Measurements from ENCODE around the gene MNAT1. TPM values are rescaled to one million over a fixed set of nuclear protein-coding genes. Genes with fewer than 3 reads are reported as not detected.

MNAT1 gene
- total and polyA plus RNA-seq, 2 experiments from 2014 or later, result 22.2 to 55.2 TPM

DNA sequence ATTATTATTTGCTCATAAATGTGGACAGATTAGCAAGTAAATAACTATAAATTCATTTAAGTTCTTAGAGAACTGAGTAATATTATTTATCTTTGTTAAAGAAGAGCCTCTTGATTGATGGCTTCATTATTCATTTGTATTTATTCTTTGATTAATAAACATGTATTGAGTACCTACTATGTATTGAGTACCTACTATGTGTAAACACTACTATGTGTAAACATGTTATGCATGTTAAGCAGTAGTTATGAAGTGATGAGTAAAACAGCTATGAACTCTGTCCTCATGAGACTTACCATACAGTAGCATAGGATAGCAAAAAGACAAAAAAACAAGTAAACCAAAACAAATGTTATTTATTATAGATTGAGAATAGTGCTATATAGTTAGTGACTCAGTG is 61.9 kb downstream of the MNAT1 start:
- no peak for DNase-seq (ENCODE audit: low read depth in 1 of 2, low spot score in 1 of 2)
- no peaks in the 10 kb centered on the region for H3K4me1 ChIP-seq (ENCODE audit: low read depth)
- no peaks in the 10 kb centered on the region for H3K27me3 ChIP-seq
- H3K27ac ChIP-seq, result no peak overlapping the region
- peaks cover 7% of the 10 kb centered on the region for H3K36me3 ChIP-seq
- H3K4me3 ChIP-seq, result no peak overlapping the region
- no peaks in the 10 kb centered on the region for H3K9me3 ChIP-seq (ENCODE audit: low read depth)
- TF ChIP-seq, protein P1, sequence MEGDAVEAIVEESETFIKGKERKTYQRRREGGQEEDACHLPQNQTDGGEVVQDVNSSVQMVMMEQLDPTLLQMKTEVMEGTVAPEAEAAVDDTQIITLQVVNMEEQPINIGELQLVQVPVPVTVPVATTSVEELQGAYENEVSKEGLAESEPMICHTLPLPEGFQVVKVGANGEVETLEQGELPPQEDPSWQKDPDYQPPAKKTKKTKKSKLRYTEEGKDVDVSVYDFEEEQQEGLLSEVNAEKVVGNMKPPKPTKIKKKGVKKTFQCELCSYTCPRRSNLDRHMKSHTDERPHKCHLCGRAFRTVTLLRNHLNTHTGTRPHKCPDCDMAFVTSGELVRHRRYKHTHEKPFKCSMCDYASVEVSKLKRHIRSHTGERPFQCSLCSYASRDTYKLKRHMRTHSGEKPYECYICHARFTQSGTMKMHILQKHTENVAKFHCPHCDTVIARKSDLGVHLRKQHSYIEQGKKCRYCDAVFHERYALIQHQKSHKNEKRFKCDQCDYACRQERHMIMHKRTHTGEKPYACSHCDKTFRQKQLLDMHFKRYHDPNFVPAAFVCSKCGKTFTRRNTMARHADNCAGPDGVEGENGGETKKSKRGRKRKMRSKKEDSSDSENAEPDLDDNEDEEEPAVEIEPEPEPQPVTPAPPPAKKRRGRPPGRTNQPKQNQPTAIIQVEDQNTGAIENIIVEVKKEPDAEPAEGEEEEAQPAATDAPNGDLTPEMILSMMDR (IDR thresholded peaks at IDR 0.05; ENCODE audit: low read depth, low read length), result no peak

DNA sequence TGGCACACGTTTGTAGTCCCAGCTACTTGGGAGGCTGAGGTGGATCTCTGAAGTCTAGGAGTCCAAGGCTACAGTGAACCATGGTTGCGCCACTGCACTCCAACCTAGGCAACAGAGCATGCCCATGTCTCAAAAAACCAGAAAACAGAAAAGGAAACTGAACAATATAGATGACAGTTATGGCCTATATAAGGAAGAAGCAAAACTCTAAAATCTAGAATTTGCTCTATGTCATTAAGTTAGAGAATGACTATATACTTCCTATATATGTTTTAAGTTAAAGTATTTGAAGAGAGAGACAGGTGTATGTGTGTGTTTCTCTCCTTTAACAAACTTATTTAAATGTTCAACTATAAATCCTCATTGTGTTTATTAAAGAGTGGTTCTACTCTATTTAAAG is 65.8 kb downstream of the MNAT1 start:
- no peak for DNase-seq (ENCODE audit: low read depth in 1 of 2, low spot score in 1 of 2)
- H3K9me3 ChIP-seq (ENCODE audit: low read depth), result no peaks in the 10 kb centered on the region
- peaks cover 7% of the 10 kb centered on the region for H3K36me3 ChIP-seq
- H3K4me3 ChIP-seq, result no peak overlapping the region
- TF ChIP-seq, protein P1 (IDR thresholded peaks at IDR 0.05; ENCODE audit: low read depth, low read length), result no peak
- no peaks in the 10 kb centered on the region for H3K4me1 ChIP-seq (ENCODE audit: low read depth)
- H3K27ac ChIP-seq, result no peak overlapping the region
- H3K27me3 ChIP-seq, result no peaks in the 10 kb centered on the region

DNA sequence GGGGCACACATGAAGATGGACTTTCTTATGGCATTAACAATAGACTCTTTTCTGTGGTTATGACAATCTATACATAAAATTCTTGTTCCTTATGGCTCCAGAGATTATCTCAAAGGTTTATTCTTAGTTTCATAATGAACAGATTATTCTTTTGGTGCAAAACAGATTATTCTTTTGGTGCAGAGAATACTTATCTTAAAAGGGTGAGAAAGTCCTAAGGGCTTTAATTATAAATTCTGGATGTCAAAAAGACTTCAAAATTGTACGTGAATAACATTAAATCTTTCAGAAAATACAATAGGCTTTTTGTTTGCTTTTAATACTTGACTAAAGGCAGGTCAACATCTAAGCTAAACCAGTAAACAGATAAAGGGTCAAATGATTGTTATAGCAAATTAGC is 69.3 kb downstream of the MNAT1 start:
- no peak overlapping the region for H3K27ac ChIP-seq
- no peaks in the 10 kb centered on the region for H3K27me3 ChIP-seq
- no peak for DNase-seq (ENCODE audit: low read depth in 1 of 2, low spot score in 1 of 2)
- no peak overlapping the region for H3K4me3 ChIP-seq
- no peaks in the 10 kb centered on the region for H3K9me3 ChIP-seq (ENCODE audit: low read depth)
- TF ChIP-seq, protein P1 (IDR thresholded peaks at IDR 0.05; ENCODE audit: low read depth, low read length), result no peak
- H3K4me1 ChIP-seq (ENCODE audit: low read depth), result no peaks in the 10 kb centered on the region
- no peaks in the 10 kb centered on the region for H3K36me3 ChIP-seq

DNA sequence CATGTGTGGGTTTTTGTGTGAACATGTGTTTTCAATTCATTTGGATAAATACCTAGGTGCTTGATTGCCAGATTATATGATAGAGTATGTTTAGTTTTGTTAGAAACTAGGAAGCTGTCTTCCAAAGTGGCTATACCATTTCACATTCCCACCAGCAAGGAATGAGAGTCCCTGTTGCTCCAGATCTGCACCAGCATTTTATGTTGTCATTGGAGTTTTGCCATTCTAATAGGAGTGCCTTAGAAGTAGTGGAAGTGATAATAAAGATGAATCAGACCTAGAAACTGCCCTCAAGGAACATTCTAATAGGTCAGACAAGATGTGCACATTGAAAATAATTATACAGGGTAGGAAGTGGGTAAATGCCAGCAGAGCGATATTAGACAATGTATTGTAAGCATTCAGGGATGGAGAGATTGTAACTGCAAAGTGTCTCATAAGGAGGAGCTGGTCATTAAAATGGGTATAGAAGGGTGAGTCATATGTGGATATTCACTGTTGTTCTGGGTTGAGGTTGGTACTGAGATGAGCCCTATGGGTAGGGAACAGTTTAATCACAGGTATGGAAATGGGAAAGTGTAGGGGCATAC is 71.4 kb downstream of the MNAT1 start:
- Histone ChIP-seq H3K9me3 (ENCODE audit: low read depth) (no peaks in the 10 kb centered on the region), H3K4me3 (no peak overlapping the region), H3K36me3 (no peaks in the 10 kb centered on the region), H3K27ac (no peak overlapping the region), H3K27me3 (no peaks in the 10 kb centered on the region), H3K4me1 (ENCODE audit: low read depth) (no peaks in the 10 kb centered on the region)
- DNase-seq (ENCODE audit: low read depth in 1 of 2, low spot score in 1 of 2), result peak in 1 of 2 donors; percentile 34
- TF ChIP-seq, protein P1 (IDR thresholded peaks at IDR 0.05; ENCODE audit: low read depth, low read length), result no peak

DNA sequence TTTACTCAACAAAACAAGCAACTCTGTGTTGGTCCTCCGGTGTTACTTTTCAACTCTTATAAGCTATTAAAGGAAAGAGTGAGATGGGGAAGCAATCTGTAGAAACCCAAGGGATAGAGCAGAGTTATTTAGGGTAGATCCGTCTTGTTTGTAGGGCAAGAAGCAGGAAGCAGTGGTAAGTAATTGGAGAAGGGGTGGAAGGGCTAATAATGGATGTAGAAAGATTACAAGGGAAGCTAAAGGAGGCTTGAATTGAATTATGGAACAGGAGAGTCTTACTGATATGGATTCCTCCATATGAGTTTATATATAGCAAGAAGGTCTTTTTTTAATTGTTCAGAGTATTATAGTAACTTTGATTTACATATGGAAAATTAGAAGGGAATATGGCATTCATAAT is 72.7 kb downstream of the MNAT1 start:
- Histone ChIP-seq H3K27ac (no peak overlapping the region), H3K4me3 (no peak overlapping the region), H3K4me1 (ENCODE audit: low read depth) (no peaks in the 10 kb centered on the region), H3K9me3 (ENCODE audit: low read depth) (no peaks in the 10 kb centered on the region), H3K36me3 (peaks cover 4% of the 10 kb centered on the region), H3K27me3 (no peaks in the 10 kb centered on the region)
- no peak for DNase-seq (ENCODE audit: low read depth in 1 of 2, low spot score in 1 of 2)
- TF ChIP-seq, protein P1 (IDR thresholded peaks at IDR 0.05; ENCODE audit: low read depth, low read length), result no peak
